Parathyroid adenoma (tissue), 2 donors: ENCODE measurements around the gene ARHGEF12.
A peak's percentile ranks its signal among the peaks of the same experiment; 100 is the strongest.

Source experiments
- H2AFZ ChIP-seq: fragments of 300-600 bp; sonication (generic); one replicate; pipeline ENCODE4 v1.7.0; 2017; ENCODE audit warnings: antibody characterized with exemption, mild to moderate bottlenecking
- H3K27ac ChIP-seq: fragments of 300-600 bp; sonication (generic); one replicate; pipeline ENCODE4 v1.7.0; 2017
- H3K27me3 ChIP-seq: fragments of 300-600 bp; sonication (generic); one replicate; pipeline ENCODE4 v1.7.0; 2017; ENCODE audit warnings: low read length; ENCODE audit not compliant: control insufficient read depth, insufficient read depth
- H3K36me3 ChIP-seq: fragments of 300-600 bp; sonication (generic); one replicate; pipeline ENCODE4 v1.7.0; 2017; ENCODE audit warnings: low read length; ENCODE audit not compliant: control insufficient read depth, insufficient read depth
- H3K4me1 ChIP-seq: fragments of 300-600 bp; sonication (generic); one replicate; pipeline ENCODE4 v1.7.0; 2017; ENCODE audit warnings: control low read depth
- H3K4me2 ChIP-seq: fragments of 300-600 bp; sonication (generic); one replicate; pipeline ENCODE4 v1.7.0; 2017; ENCODE audit warnings: low read length
- H3K4me3 ChIP-seq: fragments of 300-600 bp; sonication (generic); one replicate; pipeline ENCODE4 v1.7.0; 2017; ENCODE audit warnings: low read depth, low read length
- H3K79me2 ChIP-seq: fragments of 300-600 bp; sonication (generic); one replicate; pipeline ENCODE4 v1.7.0; 2017; ENCODE audit warnings: control low read depth
- H3K9ac ChIP-seq: fragments of 300-600 bp; sonication (generic); one replicate; pipeline ENCODE4 v1.7.0; 2017; ENCODE audit warnings: mild to moderate bottlenecking
- H3K9me3 ChIP-seq: fragments of 300-600 bp; sonication (generic); one replicate; pipeline ENCODE4 v1.7.0; 2017; ENCODE audit warnings: low read length; ENCODE audit not compliant: control insufficient read depth
- TF ChIP-seq, protein P1 (sequence below): fragments of 300-600 bp; sonication (generic); IDR thresholded peaks from one replicate; pipeline ENCODE4 v1.7.0; 2017; ENCODE audit warnings: antibody characterized with exemption, mild to moderate bottlenecking
- donor health status: primary hyperparathyroidism.

Gene ARHGEF12

DNA sequence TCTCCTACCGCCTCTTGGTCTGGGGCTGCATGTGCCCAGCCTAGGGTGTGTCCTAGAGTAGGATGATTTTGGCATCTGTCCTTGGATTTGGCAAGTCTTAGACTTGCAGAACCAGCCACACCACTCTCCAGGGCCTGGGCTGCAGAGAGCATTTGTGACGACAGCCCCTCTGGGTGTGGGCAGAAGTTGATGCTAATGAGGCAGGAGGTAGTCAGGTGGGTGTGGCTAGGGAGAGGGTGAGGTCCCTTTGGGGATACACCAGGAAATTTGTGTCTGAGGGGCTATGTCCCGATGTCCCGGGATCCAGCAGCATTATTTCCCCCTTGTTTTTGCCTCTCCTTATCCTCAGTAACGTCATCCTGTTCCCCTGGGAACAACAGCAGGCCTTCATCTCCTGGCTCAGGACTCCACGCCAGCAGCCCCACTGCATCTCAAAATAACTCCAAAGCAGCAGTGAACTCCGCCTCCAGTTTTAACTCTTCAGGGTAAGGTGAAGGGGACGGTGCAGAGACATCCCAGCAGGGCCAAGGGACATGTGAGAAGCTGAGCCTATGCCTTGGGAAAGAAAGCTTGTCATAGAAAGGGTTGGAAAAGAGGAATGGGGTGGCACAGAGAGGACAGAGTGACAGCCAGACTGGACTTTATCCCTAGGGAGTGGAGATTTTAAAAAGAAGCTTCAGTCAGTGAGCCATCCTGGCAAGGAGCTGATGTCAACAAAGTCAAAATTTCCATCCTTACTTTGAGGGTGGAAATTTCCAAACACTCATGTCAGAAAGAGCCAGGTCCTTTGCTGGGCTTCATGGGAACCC, 19.1 kb upstream of the ARHGEF12 start:
- H3K79me2 ChIP-seq = no peaks in the 10 kb centered on the region
- H3K9me3 ChIP-seq = no peaks in the 10 kb centered on the region
- H3K4me2 ChIP-seq = peak overlapping the region; percentile 31
- H3K4me1 ChIP-seq = peaks cover 10% of the 10 kb centered on the region
- no peaks in the 10 kb centered on the region for H3K27me3 ChIP-seq
- H3K36me3 ChIP-seq = no peaks in the 10 kb centered on the region
- no peak overlapping the region for H2AFZ ChIP-seq
- no peak overlapping the region for H3K9ac ChIP-seq
- H3K4me3 ChIP-seq = no peak overlapping the region
- TF ChIP-seq, protein P1, sequence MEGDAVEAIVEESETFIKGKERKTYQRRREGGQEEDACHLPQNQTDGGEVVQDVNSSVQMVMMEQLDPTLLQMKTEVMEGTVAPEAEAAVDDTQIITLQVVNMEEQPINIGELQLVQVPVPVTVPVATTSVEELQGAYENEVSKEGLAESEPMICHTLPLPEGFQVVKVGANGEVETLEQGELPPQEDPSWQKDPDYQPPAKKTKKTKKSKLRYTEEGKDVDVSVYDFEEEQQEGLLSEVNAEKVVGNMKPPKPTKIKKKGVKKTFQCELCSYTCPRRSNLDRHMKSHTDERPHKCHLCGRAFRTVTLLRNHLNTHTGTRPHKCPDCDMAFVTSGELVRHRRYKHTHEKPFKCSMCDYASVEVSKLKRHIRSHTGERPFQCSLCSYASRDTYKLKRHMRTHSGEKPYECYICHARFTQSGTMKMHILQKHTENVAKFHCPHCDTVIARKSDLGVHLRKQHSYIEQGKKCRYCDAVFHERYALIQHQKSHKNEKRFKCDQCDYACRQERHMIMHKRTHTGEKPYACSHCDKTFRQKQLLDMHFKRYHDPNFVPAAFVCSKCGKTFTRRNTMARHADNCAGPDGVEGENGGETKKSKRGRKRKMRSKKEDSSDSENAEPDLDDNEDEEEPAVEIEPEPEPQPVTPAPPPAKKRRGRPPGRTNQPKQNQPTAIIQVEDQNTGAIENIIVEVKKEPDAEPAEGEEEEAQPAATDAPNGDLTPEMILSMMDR = no peak
- peak overlapping the region; percentile 25 for H3K27ac ChIP-seq

DNA sequence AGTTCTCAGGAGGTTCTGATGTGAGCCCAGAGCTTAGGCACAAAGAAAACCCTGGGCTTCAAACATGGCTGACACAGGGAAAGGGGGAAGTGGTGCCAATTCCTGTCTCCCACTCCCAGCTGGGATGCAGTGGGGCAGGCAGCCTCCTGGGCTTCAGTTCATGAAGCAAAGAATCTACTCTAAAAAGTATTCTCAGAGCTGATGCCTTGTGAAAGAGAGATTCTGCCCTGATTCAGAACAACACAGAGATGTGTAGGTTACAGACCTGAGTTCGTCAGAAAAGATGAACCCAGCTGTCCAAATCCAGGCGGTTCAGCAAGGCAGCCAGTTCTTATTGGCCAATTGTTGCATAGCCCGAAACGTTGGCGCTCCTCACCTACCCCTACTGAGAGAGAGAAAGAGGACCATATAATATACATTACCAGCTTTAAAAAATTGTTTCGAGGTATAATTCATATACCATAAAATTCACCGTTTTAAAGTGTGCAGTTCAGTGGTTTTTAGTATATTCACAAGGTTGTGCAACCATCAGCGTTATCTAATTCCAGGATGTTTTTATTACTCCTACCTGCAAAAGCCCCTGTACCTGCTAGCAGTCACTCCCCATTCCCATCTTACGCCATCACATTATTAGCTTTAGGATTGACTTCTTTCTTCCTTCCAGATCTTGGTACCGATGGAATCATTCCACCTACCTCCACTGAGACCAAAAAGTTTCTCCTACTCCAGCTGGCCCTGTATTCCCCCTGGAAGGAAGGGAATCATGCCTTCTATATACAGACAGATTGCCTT, 18.3 kb upstream of the ARHGEF12 start:
- H3K4me1 ChIP-seq = peaks cover 10% of the 10 kb centered on the region
- no peak overlapping the region for H3K9ac ChIP-seq
- no peak overlapping the region for H2AFZ ChIP-seq
- no peak overlapping the region for H3K4me3 ChIP-seq
- H3K79me2 ChIP-seq = no peaks in the 10 kb centered on the region
- no peaks in the 10 kb centered on the region for H3K27me3 ChIP-seq
- H3K4me2 ChIP-seq = no peak overlapping the region
- H3K9me3 ChIP-seq = no peaks in the 10 kb centered on the region
- no peaks in the 10 kb centered on the region for H3K36me3 ChIP-seq
- TF ChIP-seq, protein P1 = no peak
- peak overlapping the region; percentile 25 for H3K27ac ChIP-seq

DNA sequence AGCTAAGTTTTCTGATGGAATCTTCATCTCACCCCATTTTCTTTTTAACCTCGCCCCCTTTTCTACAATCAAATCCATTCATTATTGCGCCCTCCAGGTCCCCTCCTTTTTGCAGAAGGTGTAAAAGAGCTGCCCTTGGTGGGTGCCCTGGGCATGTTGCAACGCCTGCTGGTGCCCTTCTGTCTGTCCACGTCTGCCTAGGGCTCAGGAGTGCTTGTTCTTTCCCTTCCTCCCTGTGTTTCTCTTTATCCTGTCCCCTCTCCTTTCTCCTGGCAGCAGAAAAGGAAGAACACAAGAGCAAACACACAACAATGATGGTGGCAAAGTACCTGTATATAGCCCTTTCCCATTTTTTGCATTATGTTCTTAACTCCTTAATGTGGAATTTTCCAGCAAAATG, 17.3 kb upstream of the ARHGEF12 start:
- TF ChIP-seq, protein P1 = no peak
- H3K9ac ChIP-seq = no peak overlapping the region
- no peak overlapping the region for H3K27ac ChIP-seq
- no peak overlapping the region for H3K4me3 ChIP-seq
- no peak overlapping the region for H3K4me2 ChIP-seq
- H3K4me1 ChIP-seq = peaks cover 10% of the 10 kb centered on the region
- H3K9me3 ChIP-seq = no peaks in the 10 kb centered on the region
- no peak overlapping the region for H2AFZ ChIP-seq
- no peaks in the 10 kb centered on the region for H3K27me3 ChIP-seq
- H3K36me3 ChIP-seq = no peaks in the 10 kb centered on the region
- H3K79me2 ChIP-seq = no peaks in the 10 kb centered on the region

DNA sequence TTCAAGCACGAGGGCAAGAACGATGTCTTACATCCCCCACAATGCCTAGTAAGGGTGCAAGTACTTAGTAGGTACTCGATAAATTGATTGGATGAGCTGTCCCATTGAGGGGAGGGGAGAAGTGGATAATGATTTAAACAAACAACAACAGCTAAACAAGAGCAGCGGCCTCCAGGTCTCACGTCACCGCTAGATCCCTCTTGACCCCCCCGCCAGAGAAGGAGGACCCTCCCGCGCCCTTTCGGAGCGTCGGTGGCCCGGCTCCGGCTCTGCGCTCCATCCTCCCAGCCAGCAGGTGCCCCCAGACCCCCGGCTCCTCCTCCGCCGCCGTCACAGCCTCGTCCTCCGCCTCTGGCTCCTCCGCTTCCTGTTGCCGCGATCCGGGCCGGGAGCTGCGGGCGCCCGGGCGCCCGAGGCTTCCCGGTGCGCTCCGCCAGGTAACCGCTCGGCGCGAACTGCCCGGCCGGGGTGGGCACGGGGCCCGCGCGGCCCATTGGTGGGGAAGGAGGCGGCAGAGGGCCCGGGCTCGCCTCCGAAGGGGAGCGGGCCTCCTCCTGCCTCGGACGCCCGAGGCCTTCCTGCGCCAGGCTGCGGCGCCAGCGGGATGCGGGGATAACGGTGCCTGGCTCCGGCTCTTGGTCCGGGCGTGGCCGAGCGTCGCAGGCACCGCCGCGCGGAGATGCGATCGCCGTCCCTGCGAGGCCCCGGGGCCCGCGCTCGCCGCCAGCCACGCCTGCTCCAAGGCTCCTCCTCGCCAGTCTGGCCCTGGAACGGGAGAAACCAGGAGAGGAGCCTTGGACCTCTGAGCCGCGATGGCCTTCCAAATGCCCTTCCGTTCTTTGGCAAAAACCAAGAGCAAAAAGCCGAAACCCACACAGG, 11.0 kb upstream of the ARHGEF12 start, which contains the start of gene TLCD5:
TLCD5 (plus strand) TSS at position 368 of the 879 bp plus-strand sequence. CDS start 2,143 bp downstream, outside the sequence.
- H3K79me2 ChIP-seq = no peaks in the 10 kb centered on the region
- H3K27me3 ChIP-seq = no peaks in the 10 kb centered on the region
- H3K9ac ChIP-seq = peak within 1 kb of the TSS; percentile 32
- no peaks in the 10 kb centered on the region for H3K36me3 ChIP-seq
- TF ChIP-seq, protein P1 = no peak
- H3K4me2 ChIP-seq = peak within 1 kb of the TSS; percentile 60
- H3K27ac ChIP-seq = peak within 1 kb of the TSS; percentile 77
- H3K4me3 ChIP-seq = peak within 1 kb of the TSS; percentile 47
- peak within 1 kb of the TSS; percentile 83 for H2AFZ ChIP-seq
- peaks cover 6% of the 10 kb centered on the region for H3K4me1 ChIP-seq
- H3K9me3 ChIP-seq = no peaks in the 10 kb centered on the region
